Panc1 (cell line): ENCODE data around the gene EXOSC7. TPM values are rescaled to one million over a fixed set of nuclear protein-coding genes. Genes with fewer than 3 reads are reported as not detected.

Source experiments
- ATAC-seq: fragments of 200-7000 bp; cut with Tn5 transposase; 2 replicates; pipeline ENCODE4 v1.9.1; 2020; ENCODE audit warnings: mild to moderate bottlenecking, moderate library complexity
- BruUV-seq: library from RNA; stranded (reverse); fragments of 400-500 nt; replicated peaks from 2 replicates; lab custom pipeline; 2021; lab: Mats Ljungman, UMichigan
- CTCF ChIA-PET: fragments of 300-600 bp; sonication (Branson Sonifier 250); formaldehyde crosslinking; loops from one replicate; lab custom pipeline; 2022; ENCODE audit warnings: antibody characterized with exemption; lab: Charles Lee
- POLR2A ChIA-PET: fragments of 300-600 bp; sonication (Branson Sonifier 250); formaldehyde crosslinking; loops from one replicate; lab custom pipeline; 2022; ENCODE audit warnings: antibody characterized with exemption; lab: Charles Lee
- DNase-seq: peaks from one replicate; pipeline ENCODE4 v3.0.0-alpha.2; 2010; ENCODE audit warnings: low read depth, low spot score
- H3K27ac ChIP-seq: 2 replicates; pipeline ENCODE4 v1.5.1; 2011; ENCODE audit warnings: mild to moderate bottlenecking, low read length, inconsistent platforms
- H3K27me3 ChIP-seq: fragments of 200-500 bp; sonication (Bioruptor generic); 2 replicates; pipeline ENCODE4 v1.6.0; 2014; ENCODE audit warnings: low read length, inconsistent platforms; ENCODE audit not compliant: control insufficient read depth, insufficient read depth
- H3K36me3 ChIP-seq: fragments of 200-500 bp; sonication (Bioruptor generic); 2 replicates; pipeline ENCODE4 v1.5.1; 2014; ENCODE audit warnings: inconsistent platforms, mild to moderate bottlenecking, low read length, moderate library complexity; ENCODE audit not compliant: control insufficient read depth, insufficient read depth
- H3K4me1 ChIP-seq: 2 replicates; pipeline ENCODE4 v1.5.1; 2011; ENCODE audit warnings: inconsistent platforms, mild to moderate bottlenecking, low read length, moderate library complexity; ENCODE audit not compliant: control insufficient read depth, insufficient read depth
- H3K4me3 ChIP-seq, 2 experiments: 2 replicates each; pipeline ENCODE4 v1.5.1; 2011 to 2012; ENCODE audit warnings: low read depth in 2 of 2, low read length in 2 of 2, mild to moderate bottlenecking in 2 of 2, inconsistent platforms in 1 of 2, moderate library complexity in 1 of 2
- H3K9me3 ChIP-seq: fragments of 200-500 bp; sonication (Bioruptor generic); 2 replicates; pipeline ENCODE4 v1.5.1; 2014; ENCODE audit warnings: low read depth, mild to moderate bottlenecking, inconsistent platforms, low read length, moderate library complexity; ENCODE audit not compliant: control insufficient read depth, insufficient read depth
- POLR2AphosphoS5 ChIP-seq: IDR thresholded peaks from 2 replicates; pipeline ENCODE4 v1.6.1; 2012; ENCODE audit warnings: mild to moderate bottlenecking, low read depth, low read length, moderate library complexity
- SIN3A ChIP-seq: IDR thresholded peaks from 2 replicates; pipeline ENCODE4 v1.6.1; 2012; ENCODE audit warnings: low read depth, mild to moderate bottlenecking, low read length, moderate library complexity, borderline replicate concordance; ENCODE audit not compliant: insufficient read depth
- TCF7L2 ChIP-seq: IDR thresholded peaks from 2 replicates; pipeline ENCODE4 v1.6.1; 2011; ENCODE audit warnings: mild to moderate bottlenecking, low read depth, low read length, inconsistent platforms
- in situ Hi-C: cut with HindIII; loops from 2 replicates; pipeline ENCODE4 v1.10.0; 2016; ENCODE audit warnings: low sequenced_read_pairs, low pct_unique_long_range_greater_than_20kb
- intact Hi-C: fragments of 100-400 bp; cut with micrococcal nuclease; formaldehyde crosslinking; loops from one replicate; pipeline ENCODE4 v1.10.0; 2022; ENCODE audit not compliant: unreplicated experiment
- total RNA-seq: library from RNA; stranded (reverse); gene quantifications from one replicate; pipeline ENCODE4 v1.2.1, GENCODE V29; 2021; ENCODE audit not compliant: unreplicated experiment
- TF ChIP-seq, protein P1 (sequence below): fragments of 450-650 bp; IDR thresholded peaks from 2 replicates; pipeline ENCODE4 v1.5.1; 2017; ENCODE audit warnings: mild to moderate bottlenecking
- TF ChIP-seq, protein P2 (sequence below), 2 experiments: IDR thresholded peaks; 2 replicates each; pipeline ENCODE4 v1.6.1; 2011 to 2012; ENCODE audit warnings: low read depth in 2 of 2, control low read depth in 1 of 2, low read length in 1 of 2, mild to moderate bottlenecking in 1 of 2, moderate library complexity in 1 of 2; ENCODE audit not compliant: insufficient read depth in 1 of 2

EXOSC7 gene
- total RNA-seq, 1 experiment from 2014 or later, result 38.4 TPM

DNA sequence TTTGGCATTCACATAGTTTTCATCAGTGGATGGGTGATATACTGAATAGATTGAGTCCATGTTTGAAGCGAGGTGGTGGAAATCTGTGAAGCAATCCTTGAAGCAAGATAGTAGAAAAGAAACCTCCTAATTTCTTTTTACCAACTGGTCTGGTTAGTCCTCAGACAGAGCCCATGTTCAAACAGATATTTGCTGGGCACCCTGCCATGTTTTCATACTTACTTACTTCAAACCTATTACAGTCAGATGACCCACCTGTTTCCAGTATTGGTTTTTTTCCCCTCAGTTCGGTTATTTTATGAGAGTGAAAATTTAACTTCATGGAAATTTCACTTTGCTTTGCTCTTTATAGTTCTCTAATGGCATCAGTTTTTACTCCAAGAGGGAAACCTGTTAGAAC, 23.7 kb downstream of the EXOSC7 start:
- Histone ChIP-seq H3K36me3 (peaks cover 6% of the 10 kb centered on the region), H3K4me1 (no peaks in the 10 kb centered on the region; the same call in 1 of the 2 replicates), H3K4me3 (no peak overlapping the region), H3K27ac (no peak overlapping the region), H3K9me3 (no peaks in the 10 kb centered on the region), H3K27me3 (no peaks in the 10 kb centered on the region)
- intact Hi-C loops, result no loop called here
- no peak for DNase-seq
- in situ Hi-C loops, result no loop called here
- ChIA-PET POLR2A (interaction anchor here (0.6 kb wide), 1 partner anchor 42 kb away, joined by 3 read pairs; no protein-coding TSS in a partner anchor), CTCF (no interaction called here)
- TF ChIP-seq TCF7L2 (no peak), SIN3A (no peak), POLR2AphosphoS5 (no peak)
- TF ChIP-seq, protein P1, sequence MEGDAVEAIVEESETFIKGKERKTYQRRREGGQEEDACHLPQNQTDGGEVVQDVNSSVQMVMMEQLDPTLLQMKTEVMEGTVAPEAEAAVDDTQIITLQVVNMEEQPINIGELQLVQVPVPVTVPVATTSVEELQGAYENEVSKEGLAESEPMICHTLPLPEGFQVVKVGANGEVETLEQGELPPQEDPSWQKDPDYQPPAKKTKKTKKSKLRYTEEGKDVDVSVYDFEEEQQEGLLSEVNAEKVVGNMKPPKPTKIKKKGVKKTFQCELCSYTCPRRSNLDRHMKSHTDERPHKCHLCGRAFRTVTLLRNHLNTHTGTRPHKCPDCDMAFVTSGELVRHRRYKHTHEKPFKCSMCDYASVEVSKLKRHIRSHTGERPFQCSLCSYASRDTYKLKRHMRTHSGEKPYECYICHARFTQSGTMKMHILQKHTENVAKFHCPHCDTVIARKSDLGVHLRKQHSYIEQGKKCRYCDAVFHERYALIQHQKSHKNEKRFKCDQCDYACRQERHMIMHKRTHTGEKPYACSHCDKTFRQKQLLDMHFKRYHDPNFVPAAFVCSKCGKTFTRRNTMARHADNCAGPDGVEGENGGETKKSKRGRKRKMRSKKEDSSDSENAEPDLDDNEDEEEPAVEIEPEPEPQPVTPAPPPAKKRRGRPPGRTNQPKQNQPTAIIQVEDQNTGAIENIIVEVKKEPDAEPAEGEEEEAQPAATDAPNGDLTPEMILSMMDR, result no peak
- TF ChIP-seq, protein P2, sequence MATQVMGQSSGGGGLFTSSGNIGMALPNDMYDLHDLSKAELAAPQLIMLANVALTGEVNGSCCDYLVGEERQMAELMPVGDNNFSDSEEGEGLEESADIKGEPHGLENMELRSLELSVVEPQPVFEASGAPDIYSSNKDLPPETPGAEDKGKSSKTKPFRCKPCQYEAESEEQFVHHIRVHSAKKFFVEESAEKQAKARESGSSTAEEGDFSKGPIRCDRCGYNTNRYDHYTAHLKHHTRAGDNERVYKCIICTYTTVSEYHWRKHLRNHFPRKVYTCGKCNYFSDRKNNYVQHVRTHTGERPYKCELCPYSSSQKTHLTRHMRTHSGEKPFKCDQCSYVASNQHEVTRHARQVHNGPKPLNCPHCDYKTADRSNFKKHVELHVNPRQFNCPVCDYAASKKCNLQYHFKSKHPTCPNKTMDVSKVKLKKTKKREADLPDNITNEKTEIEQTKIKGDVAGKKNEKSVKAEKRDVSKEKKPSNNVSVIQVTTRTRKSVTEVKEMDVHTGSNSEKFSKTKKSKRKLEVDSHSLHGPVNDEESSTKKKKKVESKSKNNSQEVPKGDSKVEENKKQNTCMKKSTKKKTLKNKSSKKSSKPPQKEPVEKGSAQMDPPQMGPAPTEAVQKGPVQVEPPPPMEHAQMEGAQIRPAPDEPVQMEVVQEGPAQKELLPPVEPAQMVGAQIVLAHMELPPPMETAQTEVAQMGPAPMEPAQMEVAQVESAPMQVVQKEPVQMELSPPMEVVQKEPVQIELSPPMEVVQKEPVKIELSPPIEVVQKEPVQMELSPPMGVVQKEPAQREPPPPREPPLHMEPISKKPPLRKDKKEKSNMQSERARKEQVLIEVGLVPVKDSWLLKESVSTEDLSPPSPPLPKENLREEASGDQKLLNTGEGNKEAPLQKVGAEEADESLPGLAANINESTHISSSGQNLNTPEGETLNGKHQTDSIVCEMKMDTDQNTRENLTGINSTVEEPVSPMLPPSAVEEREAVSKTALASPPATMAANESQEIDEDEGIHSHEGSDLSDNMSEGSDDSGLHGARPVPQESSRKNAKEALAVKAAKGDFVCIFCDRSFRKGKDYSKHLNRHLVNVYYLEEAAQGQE (IDR thresholded peaks at IDR 0.05; ENCODE audit: insufficient read depth in 1 of 2, low read depth in 2 of 2, low read length in 1 of 2), result no peak
- ATAC-seq, result no peak
- BruUV-seq, result no TSS peak

GRCh38 chr3:45000823-45001222, 24.8 kb downstream of the EXOSC7 start:
- ChIA-PET CTCF (no interaction called here), POLR2A (no interaction called here)
- no peaks in the 10 kb centered on the region for H3K4me1 ChIP-seq
- in situ Hi-C loops, result no loop called here
- ATAC-seq (no peak), DNase-seq (no peak)
- H3K4me3 ChIP-seq, result no peak overlapping the region
- H3K36me3 ChIP-seq, result peaks cover 6% of the 10 kb centered on the region
- H3K9me3 ChIP-seq, result no peaks in the 10 kb centered on the region
- no peaks in the 10 kb centered on the region for H3K27me3 ChIP-seq
- intact Hi-C loops, result no loop called here
- BruUV-seq, result no TSS peak
- TF ChIP-seq, protein P1, result no peak
- TF ChIP-seq TCF7L2 (no peak), SIN3A (no peak), POLR2AphosphoS5 (no peak)
- TF ChIP-seq, protein P2 (IDR thresholded peaks at IDR 0.05; ENCODE audit: insufficient read depth in 1 of 2, low read depth in 2 of 2, low read length in 1 of 2), result no peak
- no peak overlapping the region for H3K27ac ChIP-seq
